Left hindlimb (tissue), 1 donor: ENCODE measurements around the gene OLFM1.
"Not testable (repeated sequence)": the region's sequence is repeated elsewhere in the genome, so short reads cannot be mapped to it uniquely, and the experiment has no call there.

ENCODE experiments used
- DNase-seq: peaks from one replicate; pipeline ENCODE4 v3.0.0-alpha.2; 2018

The OLFM1 gene

DNA sequence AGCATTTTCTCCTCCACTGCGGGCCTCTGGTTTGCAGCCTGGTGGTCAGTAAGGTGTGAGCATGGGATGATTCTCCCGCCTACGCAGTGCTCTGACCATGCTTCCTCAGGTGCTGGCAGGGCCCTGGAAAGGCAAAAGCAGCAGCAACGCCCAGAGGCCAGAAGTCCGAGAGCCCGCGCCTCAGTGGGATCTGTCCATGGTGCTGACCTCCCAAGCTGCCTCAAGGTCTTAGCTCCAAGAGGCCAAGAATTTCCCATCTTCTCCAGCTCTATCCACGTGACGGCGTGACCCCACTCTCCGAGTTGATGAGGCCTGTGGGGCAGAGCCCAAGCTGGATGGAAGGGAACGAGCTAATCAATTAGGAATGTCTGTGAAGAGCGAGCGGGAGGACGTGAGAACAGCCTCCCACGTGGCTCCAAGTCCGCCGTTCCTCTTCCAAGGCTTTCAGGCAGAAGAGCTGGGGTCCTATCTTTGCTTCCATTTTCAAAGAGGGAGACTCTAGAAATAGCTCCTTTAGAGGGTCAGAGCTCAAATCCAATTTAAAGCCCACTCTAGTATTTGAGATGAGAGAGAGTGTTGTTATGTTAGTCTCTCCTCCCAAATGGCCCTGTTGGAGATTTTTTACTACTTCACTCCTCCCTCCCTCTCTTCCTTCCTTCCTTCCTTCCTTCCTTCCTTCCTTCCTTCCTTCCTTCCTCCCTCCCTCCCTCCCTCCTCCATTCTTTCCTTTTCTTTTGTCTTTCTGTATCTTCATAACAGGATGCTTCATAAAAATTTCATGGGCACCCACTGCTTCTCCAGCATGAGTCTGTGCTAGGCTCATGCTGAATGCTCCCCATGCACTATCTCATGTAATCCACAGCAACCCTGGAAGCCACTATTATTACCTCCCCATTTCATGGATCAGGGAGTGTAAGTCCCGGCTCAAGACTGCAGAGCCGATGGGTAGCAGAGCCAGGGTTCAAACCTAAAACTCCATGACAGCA lies 69.3 kb downstream of the OLFM1 start:
- DNase-seq: peak; percentile 70

- no peak for DNase-seq
Measured at GRCh38 chr9:135157856-135158563, 70.5 kb downstream of the OLFM1 start.

GRCh38 chr9:135158564-135158937 lies 71.1 kb downstream of the OLFM1 start:
- DNase-seq: no peak

- no peak for DNase-seq
Measured at GRCh38 chr9:135159801-135160200, 72.3 kb downstream of the OLFM1 start.

GRCh38 chr9:135160862-135161261 lies 73.4 kb downstream of the OLFM1 start:
- no peak for DNase-seq

DNA sequence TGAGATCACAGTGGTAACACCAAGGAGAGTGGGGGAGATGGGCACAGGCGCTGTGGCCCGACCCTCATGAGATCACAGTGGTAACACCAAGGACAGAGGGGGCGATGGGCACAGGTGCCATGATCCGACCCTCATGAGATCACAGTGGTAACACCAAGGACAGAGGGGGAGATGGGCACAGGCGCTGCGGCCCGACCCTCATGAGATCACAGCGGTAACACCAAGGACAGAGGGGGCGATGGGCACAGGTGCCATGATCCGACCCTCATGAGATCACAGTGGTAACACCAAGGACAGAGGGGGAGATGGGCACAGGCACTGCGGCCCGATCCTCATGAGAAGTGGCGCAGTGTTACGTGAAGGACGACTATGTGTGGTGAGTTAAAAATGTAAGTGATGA lies 75.1 kb downstream of the OLFM1 start:
- DNase-seq: not testable (repeated sequence)

DNA sequence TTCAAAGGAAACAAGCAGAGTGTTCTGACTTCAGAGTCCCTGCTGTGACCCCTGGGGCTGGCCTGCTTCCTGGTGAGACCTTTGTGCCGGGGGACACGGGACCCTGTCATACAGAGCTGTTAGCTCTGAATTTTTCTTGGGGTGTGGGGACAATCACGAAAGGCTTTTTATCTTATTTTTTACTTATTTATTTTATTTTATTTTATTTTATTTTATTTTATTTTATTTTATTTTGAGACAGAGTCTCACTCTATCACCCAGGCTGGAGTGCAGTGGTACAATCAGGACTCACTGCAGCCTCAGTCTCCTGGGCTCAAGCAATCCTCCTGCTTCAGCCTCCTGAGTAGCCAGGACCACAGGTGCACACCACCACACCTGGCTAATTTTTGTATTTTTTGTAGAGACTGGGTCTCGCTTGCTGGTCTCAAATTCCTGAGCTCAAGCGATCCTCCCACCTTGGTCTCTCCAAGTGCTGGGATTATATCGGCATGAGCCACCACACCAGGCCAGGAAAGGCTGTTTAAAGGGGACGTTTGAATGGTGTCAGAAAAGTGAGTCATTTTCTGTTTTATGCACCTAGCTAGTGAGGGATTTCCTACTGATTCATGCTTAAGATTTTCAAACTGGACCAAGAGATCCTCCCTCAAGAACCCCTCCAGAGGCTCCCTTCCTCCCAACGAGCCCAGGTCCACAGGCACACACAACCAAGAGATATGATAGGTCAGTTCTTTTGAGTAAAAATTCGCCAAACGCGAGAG lies 75.7 kb downstream of the OLFM1 start:
- DNase-seq: no peak

GRCh38 chr9:135164036-135164435 lies 76.6 kb downstream of the OLFM1 start:
- DNase-seq: no peak

DNA sequence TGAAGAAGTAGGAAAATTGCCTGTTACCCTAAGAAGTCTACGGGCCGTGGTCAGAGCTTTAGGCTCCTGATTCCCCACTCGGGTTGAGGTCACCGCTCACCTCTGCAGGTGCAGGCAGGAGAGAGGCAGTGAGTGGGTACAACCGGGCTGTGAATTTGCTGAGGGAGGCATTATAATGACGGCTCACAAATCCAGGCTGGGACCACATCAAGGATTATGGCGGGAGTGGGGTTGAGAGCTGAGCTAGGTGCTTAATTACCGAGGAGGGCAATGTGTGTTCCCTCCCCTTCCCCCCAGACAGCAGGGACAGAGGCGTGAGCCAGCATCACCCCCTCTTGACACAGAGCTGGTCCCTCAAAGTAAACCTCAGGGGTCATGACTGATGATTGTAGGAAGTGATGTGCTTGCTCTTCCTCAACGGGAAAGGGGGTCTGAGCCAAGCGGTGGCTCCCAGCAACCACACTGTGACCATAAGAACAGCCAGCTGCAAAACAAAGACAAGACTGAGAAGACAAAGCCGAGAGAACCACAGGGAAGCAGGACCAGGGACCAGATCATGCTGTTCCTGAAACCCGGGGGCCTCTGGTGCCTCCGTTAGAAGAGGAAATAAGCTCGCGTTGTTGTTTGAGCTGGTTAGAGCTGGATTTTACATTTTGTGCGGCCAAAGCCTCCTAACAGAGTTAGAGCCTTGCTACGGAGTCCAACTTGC lies 77.7 kb downstream of the OLFM1 start:
- DNase-seq: no peak

GRCh38 chr9:135165756-135166519 lies 78.5 kb downstream of the OLFM1 start:
- no peak for DNase-seq

GRCh38 chr9:135166565-135166964 lies 79.1 kb downstream of the OLFM1 start:
- no peak for DNase-seq

- no peak for DNase-seq
Measured at GRCh38 chr9:135167356-135167755, 79.9 kb downstream of the OLFM1 start.

- DNase-seq: no peak
Measured at GRCh38 chr9:135167849-135168655, 80.6 kb downstream of the OLFM1 start.

- DNase-seq: no peak
Measured at GRCh38 chr9:135169709-135170226, 82.3 kb downstream of the OLFM1 start.

GRCh38 chr9:135170535-135170934 lies 83.1 kb downstream of the OLFM1 start:
- no peak for DNase-seq
